ENCODE measurements around the gene HNF1B. TPM values are rescaled to one million over a fixed set of nuclear protein-coding genes. Genes with fewer than 3 reads are reported as not detected.

Gene HNF1B
- total RNA-seq, 1 donor from 2014 or later: 40.0 TPM

- Mint-ChIP-seq H3K4me1 (peaks cover 49% of the 10 kb centered on the region), H3K4me3 (peak overlapping the region; percentile 97), H3K27me3 (peaks cover 44% of the 10 kb centered on the region), H3K36me3 (ENCODE audit: low read depth) (peaks cover 11% of the 10 kb centered on the region), H3K9me3 (no peaks in the 10 kb centered on the region), H3K27ac (peak overlapping the region; percentile 90)
- TF ChIP-seq, protein P1, sequence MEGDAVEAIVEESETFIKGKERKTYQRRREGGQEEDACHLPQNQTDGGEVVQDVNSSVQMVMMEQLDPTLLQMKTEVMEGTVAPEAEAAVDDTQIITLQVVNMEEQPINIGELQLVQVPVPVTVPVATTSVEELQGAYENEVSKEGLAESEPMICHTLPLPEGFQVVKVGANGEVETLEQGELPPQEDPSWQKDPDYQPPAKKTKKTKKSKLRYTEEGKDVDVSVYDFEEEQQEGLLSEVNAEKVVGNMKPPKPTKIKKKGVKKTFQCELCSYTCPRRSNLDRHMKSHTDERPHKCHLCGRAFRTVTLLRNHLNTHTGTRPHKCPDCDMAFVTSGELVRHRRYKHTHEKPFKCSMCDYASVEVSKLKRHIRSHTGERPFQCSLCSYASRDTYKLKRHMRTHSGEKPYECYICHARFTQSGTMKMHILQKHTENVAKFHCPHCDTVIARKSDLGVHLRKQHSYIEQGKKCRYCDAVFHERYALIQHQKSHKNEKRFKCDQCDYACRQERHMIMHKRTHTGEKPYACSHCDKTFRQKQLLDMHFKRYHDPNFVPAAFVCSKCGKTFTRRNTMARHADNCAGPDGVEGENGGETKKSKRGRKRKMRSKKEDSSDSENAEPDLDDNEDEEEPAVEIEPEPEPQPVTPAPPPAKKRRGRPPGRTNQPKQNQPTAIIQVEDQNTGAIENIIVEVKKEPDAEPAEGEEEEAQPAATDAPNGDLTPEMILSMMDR (IDR thresholded peaks at IDR 0.05): no peak
- DNase-seq (peak; percentile 46), ATAC-seq (ENCODE audit: low read depth) (peak; percentile 19)
- CTCF ChIA-PET: interaction anchor here (0.8 to 4.0 kb wide), 4 partner anchors 21 to 47 kb away, joined by 3 to 32 read pairs (median 7); no protein-coding TSS in a partner anchor
- POLR2A ChIA-PET: interaction anchor here (0.6 to 5.3 kb wide), 18 partner anchors 8 to 374 kb away, joined by 3 to 112 read pairs (median 6); partner anchors contain the start of gene SYNRG
- intact Hi-C loops (cut with micrococcal nuclease): loop anchor here (2.0 kb wide), 1 partner anchor 43 kb away; no protein-coding TSS in a partner anchor
Observed at GRCh38 chr17:37743875-37744632, 805 bp downstream of the HNF1B start.

- no peak overlapping the region for H3K27ac Mint-ChIP-seq
- DNase-seq: peak; percentile 38
- ATAC-seq (ENCODE audit: low read depth): no peak
- intact Hi-C loops (cut with micrococcal nuclease): loop anchor here (2.0 kb wide), 1 partner anchor 43 kb away; no protein-coding TSS in a partner anchor
- peaks cover 10% of the 10 kb centered on the region for H3K36me3 Mint-ChIP-seq (ENCODE audit: low read depth)
- peaks cover 49% of the 10 kb centered on the region for H3K4me1 Mint-ChIP-seq
- peak overlapping the region; percentile 97 for H3K4me3 Mint-ChIP-seq
- peaks cover 47% of the 10 kb centered on the region for H3K27me3 Mint-ChIP-seq
- H3K9me3 Mint-ChIP-seq: no peaks in the 10 kb centered on the region
- CTCF ChIA-PET: no interaction called here
- POLR2A ChIA-PET: interaction anchor here (0.7 to 5.3 kb wide), 3 partner anchors 26 to 48 kb away, joined by 3 to 112 read pairs (median 40); no protein-coding TSS in a partner anchor
- TF ChIP-seq, protein P1 (IDR thresholded peaks at IDR 0.05): no peak
Observed at GRCh38 chr17:37743612-37743874, 1.3 kb downstream of the HNF1B start.

DNA sequence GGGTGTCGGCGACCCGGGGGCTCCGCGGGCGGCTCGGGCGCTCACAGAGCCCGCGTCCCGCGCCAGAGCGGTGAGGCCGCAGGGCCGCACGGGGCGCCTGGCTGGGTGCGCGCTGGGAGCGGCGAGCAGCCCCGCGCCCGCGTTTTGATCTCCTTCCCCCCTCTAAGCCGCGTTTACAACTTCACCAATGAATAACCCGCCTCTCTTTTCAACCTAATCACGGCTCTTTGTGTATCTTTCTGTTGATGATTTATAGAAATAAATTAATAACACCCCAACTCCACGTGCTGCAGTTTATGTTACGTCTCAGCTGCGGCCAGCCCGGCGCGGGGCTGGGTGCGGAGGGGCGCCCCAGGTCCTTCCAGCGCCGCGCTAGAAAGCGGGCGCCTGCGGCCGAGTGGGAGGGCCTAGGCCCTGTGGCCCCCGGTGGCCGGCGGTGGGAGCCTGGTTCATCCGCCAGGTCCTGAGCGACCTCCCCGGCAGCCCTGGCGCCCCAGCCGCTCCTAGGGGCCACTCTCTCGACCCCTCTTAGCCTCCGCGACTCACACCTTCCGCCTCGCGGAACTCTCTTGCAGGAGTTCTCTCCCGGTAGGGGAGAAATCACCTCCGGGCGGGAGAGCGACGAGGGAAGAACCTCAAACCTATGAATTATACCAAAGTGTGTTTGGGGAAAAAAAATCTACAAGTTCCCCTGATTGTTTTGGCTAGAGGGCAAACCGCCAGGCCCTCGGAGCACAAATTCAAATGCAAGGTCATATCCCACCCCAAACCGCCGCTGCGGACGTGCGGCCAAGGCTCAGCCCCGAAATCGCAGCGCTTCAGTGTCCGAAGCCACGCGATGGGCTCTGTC is 1.9 kb downstream of the HNF1B start:
- Mint-ChIP-seq H3K4me3 (peak overlapping the region; percentile 97), H3K4me1 (peaks cover 49% of the 10 kb centered on the region), H3K27me3 (peaks cover 52% of the 10 kb centered on the region), H3K36me3 (ENCODE audit: low read depth) (peaks cover 13% of the 10 kb centered on the region), H3K9me3 (no peaks in the 10 kb centered on the region), H3K27ac (peak overlapping the region; percentile 31)
- intact Hi-C loops (cut with micrococcal nuclease): loop anchor here (2.0 kb wide), 1 partner anchor 42 kb away; no protein-coding TSS in a partner anchor
- DNase-seq: peak; percentile 45
- CTCF ChIA-PET: no interaction called here
- TF ChIP-seq, protein P1 (IDR thresholded peaks at IDR 0.05): no peak
- peak; percentile 6 for ATAC-seq (ENCODE audit: low read depth)
- POLR2A ChIA-PET: interaction anchor here (0.7 to 5.3 kb wide), 3 partner anchors 26 to 48 kb away, joined by 3 to 112 read pairs (median 40); no protein-coding TSS in a partner anchor

- Mint-ChIP-seq H3K9me3 (no peaks in the 10 kb centered on the region), H3K4me3 (peak overlapping the region; percentile 76), H3K36me3 (ENCODE audit: low read depth) (peaks cover 9% of the 10 kb centered on the region), H3K4me1 (peaks cover 45% of the 10 kb centered on the region), H3K27ac (no peak overlapping the region), H3K27me3 (peaks cover 46% of the 10 kb centered on the region)
- ChIA-PET CTCF (interaction anchor here (1.0 to 2.7 kb wide), 2 partner anchors 32 to 49 kb away, joined by 3 to 11 read pairs; no protein-coding TSS in a partner anchor), POLR2A (interaction anchor here (0.6 kb wide), 1 partner anchor 21 kb away, joined by 5 read pairs; no protein-coding TSS in a partner anchor)
- TF ChIP-seq, protein P1 (IDR thresholded peaks at IDR 0.05): no peak
- DNase-seq (peak; percentile 44), ATAC-seq (ENCODE audit: low read depth) (no peak)
- intact Hi-C loops (cut with micrococcal nuclease): loop anchor here (2.0 kb wide), 1 partner anchor 41 kb away; no protein-coding TSS in a partner anchor
Observed at GRCh38 chr17:37742116-37742761, 2.6 kb downstream of the HNF1B start.

Measured in activated B cell treated with CpG ODN at 0.5 μM for 24 hours (primary cell).